NCI-H2196 treated with DMSO at 0.1 percent for 48 hours (cell line): ENCODE measurements around the gene CCDC85A.

ENCODE experiments used
- DNase-seq: peaks from one replicate; lab custom pipeline; 2025; ENCODE audit not compliant: unreplicated experiment; lab: John Stamatoyannopoulos, UW

Gene CCDC85A

GRCh38 chr2:56192664-56193305, 9.0 kb downstream of the CCDC85A start:
- no peak for DNase-seq

GRCh38 chr2:56195563-56195962, 11.8 kb downstream of the CCDC85A start:
- no peak for DNase-seq

GRCh38 chr2:56197816-56198215, 14.0 kb downstream of the CCDC85A start:
- no peak for DNase-seq

- DNase-seq = no peak
Measured at GRCh38 chr2:56198936-56199335, 15.1 kb downstream of the CCDC85A start.

- no peak for DNase-seq
Measured at GRCh38 chr2:56199492-56199891, 15.7 kb downstream of the CCDC85A start.

GRCh38 chr2:56202381-56203121, 18.8 kb downstream of the CCDC85A start:
- no peak for DNase-seq

- DNase-seq = no peak
Measured at GRCh38 chr2:56204556-56204955, 20.8 kb downstream of the CCDC85A start.

GRCh38 chr2:56206250-56206649, 22.5 kb downstream of the CCDC85A start:
- DNase-seq = no peak

- DNase-seq = no peak
Measured at GRCh38 chr2:56207760-56208159, 24.0 kb downstream of the CCDC85A start.

- no peak for DNase-seq
Measured at GRCh38 chr2:56208380-56208779, 24.6 kb downstream of the CCDC85A start.

- DNase-seq = no peak
Measured at GRCh38 chr2:56209701-56210100, 25.9 kb downstream of the CCDC85A start.

- no peak for DNase-seq
Measured at GRCh38 chr2:56210291-56210690, 26.5 kb downstream of the CCDC85A start.

GRCh38 chr2:56211048-56211447, 27.3 kb downstream of the CCDC85A start:
- DNase-seq = no peak

- DNase-seq = no peak
Measured at GRCh38 chr2:56215911-56216310, 32.1 kb downstream of the CCDC85A start.

GRCh38 chr2:56217106-56217505, 33.3 kb downstream of the CCDC85A start:
- DNase-seq = no peak

GRCh38 chr2:56222481-56222880, 38.7 kb downstream of the CCDC85A start:
- no peak for DNase-seq

- DNase-seq = no peak
Measured at GRCh38 chr2:56224316-56224715, 40.5 kb downstream of the CCDC85A start.

- no peak for DNase-seq
Measured at GRCh38 chr2:56227811-56228210, 44.0 kb downstream of the CCDC85A start.

- DNase-seq = no peak
Measured at GRCh38 chr2:56229397-56230060, 45.7 kb downstream of the CCDC85A start.

GRCh38 chr2:56230156-56230555, 46.4 kb downstream of the CCDC85A start:
- DNase-seq = no peak

- no peak for DNase-seq
Measured at GRCh38 chr2:56231361-56231760, 47.6 kb downstream of the CCDC85A start.

- DNase-seq = no peak
Measured at GRCh38 chr2:56232912-56233311, 49.1 kb downstream of the CCDC85A start.
